Natural killer cell (primary cell): ENCODE results near the gene NBDY. TPM values are rescaled to one million over a fixed set of nuclear protein-coding genes. Genes with fewer than 3 reads are reported as not detected.

Experiments used
- ATAC-seq, 3 donors: fragments of 150-1000 bp in 2 of 3; fragments of 200-7000 bp in 1 of 3; cut with Tn5 transposase; 1 replicate in 1 of 3; 2 replicates in 2 of 3; pipeline ENCODE4 v1.10.0; 2021; ENCODE audit warnings: mild to moderate bottlenecking in 2 of 3, moderate library complexity in 2 of 3
- DNase-seq, 2 donors: peaks; one replicate each; pipeline versions ENCODE4 v3.0.0 to v3.0.0-alpha.2; 2013 to 2021; ENCODE audit warnings: mixed read lengths in 1 of 2
- H3K27ac ChIP-seq: one replicate; pipeline ENCODE4 v1.5.1; 2013; ENCODE audit warnings: mild to moderate bottlenecking, low read length
- H3K27me3 ChIP-seq: one replicate; pipeline ENCODE4 v1.6.1; 2013; ENCODE audit warnings: low read length; ENCODE audit not compliant: control insufficient read depth, insufficient read depth
- H3K36me3 ChIP-seq: one replicate; pipeline ENCODE4 v1.6.1; 2013; ENCODE audit warnings: low read length; ENCODE audit not compliant: control insufficient read depth, insufficient read depth
- H3K4me1 ChIP-seq: one replicate; pipeline ENCODE4 v1.6.1; 2013; ENCODE audit warnings: low read length; ENCODE audit not compliant: control insufficient read depth, insufficient read depth
- H3K4me3 ChIP-seq: one replicate; pipeline ENCODE4 v1.5.1; 2013; ENCODE audit warnings: low read length
- H3K9me3 ChIP-seq: one replicate; pipeline ENCODE4 v1.6.1; 2013; ENCODE audit warnings: low read length; ENCODE audit not compliant: control insufficient read depth, insufficient read depth
- H3K27ac Mint-ChIP-seq, 2 donors: one replicate each; pipeline ENCODE4 v1.8.0; 2022; ENCODE audit warnings: mild to moderate bottlenecking in 2 of 2, mixed read lengths in 2 of 2, moderate library complexity in 1 of 2
- H3K27me3 Mint-ChIP-seq, 2 donors: one replicate each; pipeline ENCODE4 v1.8.0; 2022; ENCODE audit warnings: low read depth in 2 of 2, mixed read lengths in 2 of 2
- H3K36me3 Mint-ChIP-seq: one replicate; pipeline ENCODE4 v1.8.0; 2022; ENCODE audit warnings: mixed read lengths
- H3K4me1 Mint-ChIP-seq, 2 donors: one replicate each; pipeline ENCODE4 v1.8.0; 2022; ENCODE audit warnings: mixed read lengths in 2 of 2
- H3K4me3 Mint-ChIP-seq: one replicate; pipeline ENCODE4 v1.8.0; 2022; ENCODE audit warnings: mild to moderate bottlenecking, moderate library complexity, mixed read lengths
- H3K9me3 Mint-ChIP-seq, 2 donors: one replicate each; pipeline ENCODE4 v1.8.0; 2022; ENCODE audit warnings: mixed read lengths in 2 of 2
- WGBS: methylation state at CpG from one replicate; pipeline ENCODE4 v1.1.7; 2013; ENCODE audit warnings: missing lambda C conversion rate; ENCODE audit not compliant: insufficient coverage; 5-methylcytosine and 5-hydroxymethylcytosine counted together
- intact Hi-C: fragments of 100-400 bp; cut with micrococcal nuclease; formaldehyde crosslinking; loops from one replicate; pipeline ENCODE4 v1.14.2; 2022
- total RNA-seq, 4 donors: library from RNA; stranded (reverse); fragments of 120-200 nt in 1 of 4; gene quantifications; one replicate each; pipeline versions ENCODE4 v1.2.3 to v1.2.4, GENCODE V29; 2013 to 2022
- TF ChIP-seq, protein P1 (sequence below): fragments of 200-600 bp; IDR thresholded peaks from one replicate; pipeline ENCODE4 v1.8.0; 2022; ENCODE audit warnings: antibody characterized with exemption

The NBDY gene
- total RNA-seq, 3 donors from 2014 or later (not counting 1 experiment from before 2014, with no cell fraction given): 16.0 to 23.6 (median 16.6) TPM

- Histone ChIP-seq H3K4me1 (peaks cover 19% of the 10 kb centered on the region), H3K9me3 (no peaks in the 10 kb centered on the region), H3K27me3 (no peaks in the 10 kb centered on the region), H3K4me3 (no peak overlapping the region), H3K27ac (no peak overlapping the region), H3K36me3 (no peaks in the 10 kb centered on the region)
- TF ChIP-seq, protein P1, sequence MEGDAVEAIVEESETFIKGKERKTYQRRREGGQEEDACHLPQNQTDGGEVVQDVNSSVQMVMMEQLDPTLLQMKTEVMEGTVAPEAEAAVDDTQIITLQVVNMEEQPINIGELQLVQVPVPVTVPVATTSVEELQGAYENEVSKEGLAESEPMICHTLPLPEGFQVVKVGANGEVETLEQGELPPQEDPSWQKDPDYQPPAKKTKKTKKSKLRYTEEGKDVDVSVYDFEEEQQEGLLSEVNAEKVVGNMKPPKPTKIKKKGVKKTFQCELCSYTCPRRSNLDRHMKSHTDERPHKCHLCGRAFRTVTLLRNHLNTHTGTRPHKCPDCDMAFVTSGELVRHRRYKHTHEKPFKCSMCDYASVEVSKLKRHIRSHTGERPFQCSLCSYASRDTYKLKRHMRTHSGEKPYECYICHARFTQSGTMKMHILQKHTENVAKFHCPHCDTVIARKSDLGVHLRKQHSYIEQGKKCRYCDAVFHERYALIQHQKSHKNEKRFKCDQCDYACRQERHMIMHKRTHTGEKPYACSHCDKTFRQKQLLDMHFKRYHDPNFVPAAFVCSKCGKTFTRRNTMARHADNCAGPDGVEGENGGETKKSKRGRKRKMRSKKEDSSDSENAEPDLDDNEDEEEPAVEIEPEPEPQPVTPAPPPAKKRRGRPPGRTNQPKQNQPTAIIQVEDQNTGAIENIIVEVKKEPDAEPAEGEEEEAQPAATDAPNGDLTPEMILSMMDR: no peak
- Mint-ChIP-seq H3K4me1 (peaks cover 18 to 40% of the 10 kb centered on the region in 2 donors), H3K27me3 (no peaks in the 10 kb centered on the region), H3K36me3 (no peaks in the 10 kb centered on the region), H3K4me3 (no peak overlapping the region), H3K9me3 (no peaks in the 10 kb centered on the region), H3K27ac (no peak overlapping the region)
- no peak for ATAC-seq
- 100% methylated on average over 1 of the region's 1 CpG for WGBS
- no peak for DNase-seq
- intact Hi-C loops: no loop called here
Observed at GRCh38 chrX:56793112-56793430, 64.0 kb downstream of the NBDY start.

- H3K27ac Mint-ChIP-seq: no peak overlapping the region
- TF ChIP-seq, protein P1: no peak
- WGBS: 90% methylated on average over 15 of the region's 15 CpGs
- Histone ChIP-seq H3K4me1 (peaks cover 25% of the 10 kb centered on the region), H3K9me3 (no peaks in the 10 kb centered on the region), H3K27ac (no peak overlapping the region), H3K36me3 (no peaks in the 10 kb centered on the region), H3K27me3 (no peaks in the 10 kb centered on the region), H3K4me3 (no peak overlapping the region)
- DNase-seq (no peak), ATAC-seq (no peak)
- no peaks in the 10 kb centered on the region for H3K9me3 Mint-ChIP-seq
- H3K27me3 Mint-ChIP-seq: no peaks in the 10 kb centered on the region
- no peaks in the 10 kb centered on the region for H3K36me3 Mint-ChIP-seq
- peaks cover 19 to 44% of the 10 kb centered on the region in 2 donors for H3K4me1 Mint-ChIP-seq
- intact Hi-C loops: no loop called here
- no peak overlapping the region for H3K4me3 Mint-ChIP-seq
Observed at GRCh38 chrX:56793521-56794320, 64.7 kb downstream of the NBDY start.

GRCh38 chrX:56794404-56795230 lies 65.6 kb downstream of the NBDY start:
- Histone ChIP-seq H3K27ac (no peak overlapping the region), H3K9me3 (no peaks in the 10 kb centered on the region), H3K27me3 (no peaks in the 10 kb centered on the region), H3K4me1 (peaks cover 29% of the 10 kb centered on the region), H3K4me3 (no peak overlapping the region), H3K36me3 (no peaks in the 10 kb centered on the region)
- Mint-ChIP-seq H3K36me3 (no peaks in the 10 kb centered on the region), H3K4me1 (peaks cover 19 to 44% of the 10 kb centered on the region in 2 donors), H3K27me3 (no peaks in the 10 kb centered on the region), H3K9me3 (no peaks in the 10 kb centered on the region), H3K27ac (no peak overlapping the region), H3K4me3 (no peak overlapping the region)
- 98% methylated on average over 10 of the region's 12 CpGs for WGBS
- TF ChIP-seq, protein P1: no peak
- no peak for DNase-seq
- intact Hi-C loops: no loop called here
- ATAC-seq: no peak
